GM12864 (cell line): ENCODE data around the gene HSD3B2.
A peak's percentile ranks its signal among the peaks of the same experiment; 100 is the strongest.

Source experiments
- DNase-seq: peaks from one replicate; pipeline ENCODE4 v3.0.0-alpha.2; 2011; ENCODE audit warnings: low read depth
- H3K4me3 ChIP-seq: 2 replicates; pipeline ENCODE4 v1.5.1; 2011; ENCODE audit warnings: mild to moderate bottlenecking, low read depth, low read length, control low read depth
- TF ChIP-seq, protein P1 (sequence below): IDR thresholded peaks from 2 replicates; pipeline ENCODE4 v1.5.1; 2011; ENCODE audit warnings: low read depth, mild to moderate bottlenecking, moderate library complexity, low read length, control low read depth, inconsistent platforms; ENCODE audit errors: missing control alignments

Gene HSD3B2

DNA sequence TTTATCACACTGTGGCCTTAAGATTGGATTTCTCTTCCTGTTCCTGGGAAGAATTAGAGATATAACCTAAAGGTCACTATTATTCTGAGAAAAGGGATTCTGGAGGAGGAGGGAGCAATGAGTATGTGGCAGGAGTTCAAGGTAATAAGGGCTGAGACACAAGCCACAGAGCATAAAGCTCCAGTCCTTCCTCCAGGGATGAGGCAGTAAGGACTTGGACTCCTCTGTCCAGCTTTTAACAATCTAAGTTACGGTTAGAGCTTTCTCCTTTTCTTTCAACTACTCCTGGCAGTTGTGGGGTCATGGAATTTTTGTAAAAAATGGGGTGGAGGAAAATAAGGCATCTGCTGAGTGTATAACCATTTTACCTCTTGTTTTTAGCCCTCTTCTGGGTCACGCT lies at the start of gene HSD3B2:
TSS of gene HSD3B2 (plus strand) at position 201 of the 400 bp plus-strand sequence. CDS start 270 bp downstream, outside the sequence.
- TF ChIP-seq, protein P1, sequence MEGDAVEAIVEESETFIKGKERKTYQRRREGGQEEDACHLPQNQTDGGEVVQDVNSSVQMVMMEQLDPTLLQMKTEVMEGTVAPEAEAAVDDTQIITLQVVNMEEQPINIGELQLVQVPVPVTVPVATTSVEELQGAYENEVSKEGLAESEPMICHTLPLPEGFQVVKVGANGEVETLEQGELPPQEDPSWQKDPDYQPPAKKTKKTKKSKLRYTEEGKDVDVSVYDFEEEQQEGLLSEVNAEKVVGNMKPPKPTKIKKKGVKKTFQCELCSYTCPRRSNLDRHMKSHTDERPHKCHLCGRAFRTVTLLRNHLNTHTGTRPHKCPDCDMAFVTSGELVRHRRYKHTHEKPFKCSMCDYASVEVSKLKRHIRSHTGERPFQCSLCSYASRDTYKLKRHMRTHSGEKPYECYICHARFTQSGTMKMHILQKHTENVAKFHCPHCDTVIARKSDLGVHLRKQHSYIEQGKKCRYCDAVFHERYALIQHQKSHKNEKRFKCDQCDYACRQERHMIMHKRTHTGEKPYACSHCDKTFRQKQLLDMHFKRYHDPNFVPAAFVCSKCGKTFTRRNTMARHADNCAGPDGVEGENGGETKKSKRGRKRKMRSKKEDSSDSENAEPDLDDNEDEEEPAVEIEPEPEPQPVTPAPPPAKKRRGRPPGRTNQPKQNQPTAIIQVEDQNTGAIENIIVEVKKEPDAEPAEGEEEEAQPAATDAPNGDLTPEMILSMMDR, result no peak
- no peak within 1 kb of the TSS for H3K4me3 ChIP-seq
- no peak for DNase-seq

- TF ChIP-seq, protein P1, result no peak
- DNase-seq, result no peak
Measured at GRCh38 chr1:119366424-119366823, 48.5 kb upstream of the HSD3B2 start.

GRCh38 chr1:119367432-119368124 lies 47.4 kb upstream of the HSD3B2 start:
- TF ChIP-seq, protein P1, result peak; percentile 94
- no peak for DNase-seq

More at GRCh38 chr1:119366424-119366823, 48.5 kb upstream of the HSD3B2 start:
- no peak overlapping the region for H3K4me3 ChIP-seq

GRCh38 chr1:119368554-119368953 lies 46.4 kb upstream of the HSD3B2 start, which contains the start of gene HAO2:
Gene HAO2, plus strand, starts transcription at chr1:119368785. Its CDS starts 12,301 bp downstream, at chr1:119381086.
- TF ChIP-seq, protein P1, result no peak
- H3K4me3 ChIP-seq, result no peak within 1 kb of the TSS
- no peak for DNase-seq

More at GRCh38 chr1:119367432-119368124, 47.4 kb upstream of the HSD3B2 start:
- H3K4me3 ChIP-seq, result no peak overlapping the region

GRCh38 chr1:119370748-119371147 lies 44.2 kb upstream of the HSD3B2 start:
- TF ChIP-seq, protein P1, result no peak
- no peak overlapping the region for H3K4me3 ChIP-seq
- no peak for DNase-seq

GRCh38 chr1:119371815-119372214 lies 43.1 kb upstream of the HSD3B2 start:
- DNase-seq, result no peak
- TF ChIP-seq, protein P1, result no peak
- H3K4me3 ChIP-seq, result no peak overlapping the region
